Stimulated activated CD4-positive, alpha-beta T cell treated with anti-CD3 and anti-CD28 coated beads, Interleukin-1b, Interleukin-23, amount 100 ng/mL, for 1 hour (primary cell): ENCODE measurements around the gene ARID5A.
A peak's percentile ranks its signal among the peaks of the same experiment; 100 is the strongest.

Source experiments
- DNase-seq, 2 donors: peaks; one replicate each; pipeline ENCODE4 v3.0.0-alpha.2; 2020; ENCODE audit warnings: low read depth in 2 of 2

The ARID5A gene

GRCh38 chr2:96526615-96527285 is 9.8 kb upstream of the ARID5A start:
- no peak for DNase-seq

DNA sequence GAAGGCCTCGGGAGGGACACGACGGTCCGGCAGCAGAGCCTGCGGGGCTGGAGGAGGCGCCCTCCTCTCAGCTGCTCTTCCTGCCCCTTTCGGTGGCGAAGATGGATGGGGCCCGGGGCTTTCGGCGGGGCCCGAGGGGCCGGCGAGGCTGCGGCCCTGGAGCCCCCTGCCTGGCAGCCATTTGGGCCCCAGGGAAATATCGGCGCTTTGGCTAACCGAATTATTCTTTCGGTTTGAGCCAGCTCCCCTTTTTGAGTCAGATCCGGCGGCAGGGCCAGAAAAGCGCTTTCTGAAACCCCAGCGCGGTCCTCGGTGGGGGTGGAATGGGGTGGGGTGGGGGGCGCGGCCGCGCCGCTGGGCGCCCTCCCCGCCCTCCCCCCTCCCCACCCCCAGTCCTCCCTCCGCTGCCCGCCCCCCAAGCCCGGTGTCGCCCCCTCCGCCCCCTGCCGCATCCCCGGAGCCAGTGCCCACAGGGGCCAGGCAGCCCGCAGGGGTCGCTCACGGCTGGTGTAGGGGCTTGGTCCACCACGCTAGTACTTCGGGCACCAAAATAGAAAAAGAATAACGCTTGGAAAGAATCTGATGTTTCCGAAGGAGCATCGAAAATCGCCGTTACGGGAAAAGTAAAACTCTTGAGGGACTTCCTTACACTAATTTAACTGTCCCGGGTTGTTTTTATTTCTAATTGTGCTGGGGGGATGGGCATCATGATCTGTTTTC is 9.1 kb upstream of the ARID5A start:
- DNase-seq = peak in 1 of 2 donors; percentile 48

DNA sequence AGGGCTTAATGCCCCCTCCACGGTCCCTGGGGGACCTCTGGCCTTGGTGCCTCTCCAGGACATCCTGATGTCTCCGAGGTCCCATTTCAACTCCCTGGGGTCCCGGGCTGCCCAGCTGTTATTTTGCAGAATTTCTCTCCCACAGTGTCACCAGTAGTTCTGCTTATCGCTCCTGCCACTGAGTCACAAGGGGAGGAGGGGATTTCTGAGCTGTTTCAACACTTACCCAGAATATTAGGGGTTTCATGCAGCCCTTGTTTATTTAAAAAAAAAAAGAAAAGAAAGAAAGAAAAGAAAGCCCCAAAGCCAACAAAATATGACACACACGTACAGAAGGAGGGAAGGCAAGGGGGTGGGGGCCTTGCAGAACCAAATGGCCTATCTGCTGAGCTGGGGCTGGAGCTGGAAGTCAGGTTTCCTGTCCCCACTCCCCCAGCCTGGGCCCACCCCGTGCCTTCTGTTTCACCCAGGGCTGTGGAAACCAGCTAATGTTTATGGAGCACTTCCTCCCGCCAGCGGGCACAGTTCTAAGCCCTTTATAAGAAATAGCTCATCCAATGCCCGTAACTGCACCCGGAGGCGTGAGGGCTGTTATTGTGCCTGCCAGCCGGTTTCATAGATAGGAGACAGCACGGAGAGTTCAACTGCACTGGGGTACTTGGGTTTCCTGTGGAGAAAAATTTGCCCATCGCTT is 8.4 kb upstream of the ARID5A start:
- peak in 1 of 2 donors; percentile 52 for DNase-seq

GRCh38 chr2:96528700-96529375 is 7.7 kb upstream of the ARID5A start:
- DNase-seq = no peak

- DNase-seq = no peak
Observed at GRCh38 chr2:96529376-96530143, 7.0 kb upstream of the ARID5A start.

DNA sequence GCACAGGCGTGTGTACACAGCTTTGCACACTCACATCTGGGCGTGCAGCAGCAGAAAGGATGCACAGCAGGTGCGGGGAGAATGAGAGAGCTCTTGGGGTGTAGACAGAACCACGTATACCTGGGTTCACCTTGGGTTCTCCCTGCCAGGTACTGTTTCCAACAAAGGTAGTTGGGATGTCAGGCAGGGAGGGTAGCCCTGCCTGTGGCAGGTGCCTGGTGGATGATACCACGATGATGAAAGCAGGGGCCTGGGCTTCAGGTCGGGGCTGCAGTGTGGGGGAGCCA is 6.5 kb upstream of the ARID5A start:
- no peak for DNase-seq

DNA sequence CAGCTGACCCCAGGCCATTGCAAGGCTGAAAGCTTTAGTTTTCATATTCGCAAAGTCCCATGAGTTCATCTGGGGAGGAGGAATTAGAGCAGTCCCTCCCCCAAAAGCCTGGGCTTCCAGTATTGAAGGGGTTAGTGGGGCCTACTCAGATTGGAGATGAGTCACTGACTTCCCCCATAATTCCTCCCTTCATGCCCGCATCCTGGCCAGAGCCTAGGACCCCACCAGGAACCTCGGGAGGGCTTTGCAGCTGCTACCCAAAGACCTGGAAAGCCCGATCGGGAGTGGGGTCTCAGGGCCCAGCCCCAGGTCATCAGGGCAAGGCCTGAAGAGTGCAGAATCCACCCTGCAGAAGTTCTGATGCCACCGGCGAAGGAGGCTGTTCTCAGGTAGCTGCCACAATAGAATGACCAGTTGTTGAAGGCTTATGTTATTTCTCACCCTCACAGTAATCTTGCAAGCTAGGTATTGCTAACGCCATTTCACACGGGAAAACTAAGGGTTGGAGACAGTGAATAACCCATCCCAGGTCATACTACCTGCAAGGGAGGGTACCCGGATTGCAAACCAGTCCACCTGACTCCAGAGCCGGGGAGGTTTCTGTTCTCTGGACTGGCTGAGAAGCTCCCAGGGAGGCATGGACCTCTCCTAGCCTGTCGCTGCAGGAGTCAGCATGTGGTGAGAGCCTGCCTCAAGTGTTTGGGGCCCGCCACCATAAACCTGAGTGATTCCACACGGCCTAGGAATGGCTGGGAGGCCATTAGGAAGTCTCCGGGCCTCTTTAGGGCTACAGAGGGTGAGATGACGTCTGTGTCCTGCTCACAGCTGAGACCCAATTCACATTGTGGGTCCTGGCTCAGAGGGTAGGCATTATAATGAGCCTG is 5.8 kb upstream of the ARID5A start:
- no peak for DNase-seq

GRCh38 chr2:96531366-96531765 is 5.2 kb upstream of the ARID5A start:
- no peak for DNase-seq

DNA sequence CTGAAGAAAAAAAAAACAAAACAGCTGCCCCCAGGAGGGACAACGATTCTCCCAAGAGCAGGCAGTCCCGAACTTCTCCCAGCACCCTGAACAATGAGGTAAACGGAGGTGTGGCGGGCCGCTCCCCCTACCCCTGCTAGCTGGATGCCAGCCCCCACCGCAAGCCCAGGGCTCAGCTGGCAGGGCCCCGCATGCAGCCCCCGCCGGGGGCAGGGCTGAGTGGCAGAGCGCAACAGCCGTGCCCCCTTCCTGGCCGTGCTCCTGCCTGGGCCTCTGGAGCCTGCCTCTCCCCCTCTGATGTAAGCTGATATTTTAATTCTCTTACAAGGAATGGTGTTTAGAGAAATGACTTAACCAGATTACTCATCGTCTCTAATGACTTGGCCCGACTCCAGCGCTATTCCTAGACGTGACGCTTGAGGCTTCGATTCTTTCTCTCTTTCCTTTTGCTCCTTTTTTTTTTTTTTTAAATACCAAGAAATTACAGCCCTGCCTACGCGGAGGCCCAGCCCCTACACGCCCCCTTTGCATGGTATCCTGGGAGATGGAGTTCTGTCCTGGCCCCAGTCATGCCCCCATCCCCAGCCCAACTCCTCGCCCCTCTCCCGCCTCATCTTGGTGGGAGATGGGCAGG is 4.6 kb upstream of the ARID5A start:
- DNase-seq = peak; percentile 70 to 74

GRCh38 chr2:96532641-96533291 is 3.8 kb upstream of the ARID5A start:
- no peak for DNase-seq

DNA sequence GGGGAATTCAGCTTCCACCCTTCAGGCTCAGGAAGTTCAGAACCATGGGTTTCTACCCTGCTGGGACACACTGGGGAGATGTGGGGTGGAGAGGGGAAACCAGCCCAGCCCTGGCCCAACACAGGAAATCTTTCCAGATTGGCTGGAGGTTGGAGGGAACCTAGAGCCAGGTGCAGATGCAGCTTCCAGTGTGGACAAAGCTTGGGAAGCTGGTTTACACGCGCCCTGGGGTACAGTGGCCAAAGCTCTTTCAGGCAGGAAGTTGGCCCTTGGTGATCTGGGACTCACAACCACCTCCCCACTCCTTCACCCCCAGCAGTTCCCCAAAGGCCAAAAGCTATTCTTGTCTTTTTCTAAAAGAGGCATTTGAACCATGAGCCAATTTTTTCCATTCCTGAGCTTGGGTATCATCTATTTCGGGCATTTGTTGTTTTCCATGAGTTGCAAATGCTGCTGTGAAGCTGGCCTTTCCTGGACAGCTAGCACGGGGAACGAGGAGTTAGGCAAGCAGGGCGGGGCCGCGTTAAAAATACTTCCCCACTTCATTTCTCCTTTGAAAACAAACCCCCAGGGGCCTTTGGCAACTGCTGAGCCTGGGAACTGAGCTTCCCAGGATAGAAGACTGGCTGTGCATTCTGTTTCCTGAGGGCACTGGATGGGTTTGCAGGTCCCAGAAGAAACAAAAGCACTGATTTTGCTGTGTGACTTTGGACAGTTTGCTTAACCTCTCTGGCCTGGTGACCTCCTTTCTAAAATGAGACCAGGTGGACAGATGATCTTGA is 3.1 kb upstream of the ARID5A start:
- DNase-seq = no peak

DNA sequence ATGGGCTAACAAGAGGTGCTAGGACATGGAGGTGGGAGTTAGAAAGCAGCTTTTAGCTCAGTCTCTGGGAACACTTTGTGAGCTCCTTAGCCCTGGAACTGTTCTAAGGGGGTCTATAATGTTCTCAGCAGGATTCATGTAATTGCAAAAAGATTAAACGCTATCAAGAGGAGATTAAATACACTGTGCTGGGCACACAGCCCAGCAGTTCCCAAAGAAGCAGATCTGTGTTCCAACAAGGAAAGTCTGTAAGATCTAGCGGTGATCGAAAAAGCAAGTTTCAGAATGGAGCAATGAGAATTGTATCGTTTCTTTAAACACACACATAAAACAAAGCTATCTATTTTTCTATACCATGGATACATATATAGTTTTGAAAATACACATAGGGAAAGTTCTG is 2.4 kb upstream of the ARID5A start:
- no peak for DNase-seq

DNA sequence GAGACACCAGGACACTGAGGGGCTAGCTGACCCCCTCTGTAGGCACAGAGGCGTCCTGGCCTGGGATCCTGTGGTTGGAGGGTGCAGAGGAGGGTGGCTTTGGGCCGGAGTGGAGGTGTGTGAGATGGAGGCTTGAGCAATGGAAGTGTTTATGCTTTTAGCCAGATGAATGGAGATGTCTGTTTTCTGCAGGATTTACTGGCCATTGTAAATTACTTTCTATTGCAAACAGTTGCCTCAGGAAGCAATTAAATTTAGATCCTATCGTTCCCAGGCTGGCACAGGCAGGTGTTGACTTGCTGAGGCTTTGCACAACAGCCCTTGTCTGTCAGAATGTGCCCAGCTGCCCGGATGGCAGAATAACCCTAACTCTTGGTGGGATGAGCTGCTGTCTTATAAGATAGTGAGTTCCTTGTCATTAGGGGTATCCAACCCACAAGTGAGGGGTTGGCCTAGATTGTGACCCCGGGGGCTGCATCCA is 1.8 kb upstream of the ARID5A start:
- no peak for DNase-seq

DNA sequence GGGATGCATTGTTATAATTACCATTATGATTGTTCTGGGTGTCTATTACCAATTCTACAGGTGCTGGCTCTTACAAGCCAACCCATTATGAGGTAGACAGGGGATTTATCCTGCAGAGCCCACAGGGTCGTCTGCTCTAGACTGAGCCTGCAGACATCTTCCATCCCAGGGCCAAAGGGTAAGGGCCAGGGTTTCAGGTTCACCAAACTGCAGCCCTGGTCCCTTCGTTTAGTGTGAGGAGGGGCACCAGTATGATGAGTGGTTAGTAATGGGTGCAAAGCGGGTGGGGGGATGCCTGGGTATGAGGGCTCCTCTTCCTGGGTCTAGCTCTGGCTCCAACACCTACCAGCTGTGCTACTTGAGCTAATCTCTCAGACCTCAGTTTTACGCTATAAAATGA is 1.2 kb upstream of the ARID5A start:
- DNase-seq = no peak

DNA sequence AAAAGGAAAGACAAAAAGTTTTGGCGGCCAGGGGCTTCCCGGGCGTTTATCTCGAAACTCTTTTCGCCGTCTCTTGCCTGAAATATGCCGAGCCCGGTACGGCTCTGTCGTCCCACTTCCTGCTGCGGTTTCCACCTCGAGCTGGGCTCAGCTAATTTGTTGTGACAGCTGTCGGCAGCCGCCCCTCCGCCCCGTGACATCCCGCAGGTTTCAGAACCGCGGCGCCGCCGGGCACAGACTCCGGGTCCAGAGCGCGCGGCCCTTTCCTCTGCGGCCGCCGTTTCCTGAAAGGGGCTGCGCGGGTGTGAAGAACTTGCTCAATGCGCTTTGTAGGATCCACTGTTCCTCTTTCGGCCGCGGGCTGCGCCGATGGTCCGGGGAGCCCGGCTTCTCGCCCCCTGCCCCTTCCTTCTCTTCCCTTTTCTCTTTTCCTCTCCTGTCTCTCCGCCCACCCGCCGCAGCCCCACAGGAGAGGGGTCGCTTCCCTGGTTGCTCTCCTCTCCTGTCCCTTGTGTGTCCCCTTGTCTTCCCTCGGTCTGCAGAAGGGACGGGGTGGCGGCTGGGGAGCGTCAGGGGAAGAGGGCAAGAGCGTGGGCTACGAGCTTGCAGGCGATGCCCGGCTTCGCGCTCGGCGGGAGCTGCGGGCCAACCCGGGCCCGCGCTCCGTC is 648 bp downstream of the ARID5A start:
- DNase-seq = peak; percentile 49 to 56

- DNase-seq = no peak
Observed at GRCh38 chr2:96537734-96538486, 1.4 kb downstream of the ARID5A start.

- peak; percentile 76 to 81 for DNase-seq
Observed at GRCh38 chr2:96538487-96539214, 2.1 kb downstream of the ARID5A start.
